A673 (cell line): Measurements from ENCODE around the gene CNOT2.

ENCODE experiments used
- CTCF ChIP-seq: fragments of 300-800, 200-600 bp; sonication (generic); conservative IDR thresholded peaks from 2 replicates; pipeline ENCODE4 v1.5.1; 2017; ENCODE audit warnings: low read depth, mild to moderate bottlenecking, antibody characterized with exemption, low read length, moderate library complexity, mixed read lengths
- EZH2 ChIP-seq: fragments of 200-600 bp; sonication (generic); IDR thresholded peaks from 2 replicates; pipeline ENCODE4 v1.6.1; 2017; ENCODE audit warnings: borderline replicate concordance, low read depth, mild to moderate bottlenecking, mixed read lengths, antibody characterized with exemption, low read length; ENCODE audit not compliant: poor library complexity, severe bottlenecking

DNA sequence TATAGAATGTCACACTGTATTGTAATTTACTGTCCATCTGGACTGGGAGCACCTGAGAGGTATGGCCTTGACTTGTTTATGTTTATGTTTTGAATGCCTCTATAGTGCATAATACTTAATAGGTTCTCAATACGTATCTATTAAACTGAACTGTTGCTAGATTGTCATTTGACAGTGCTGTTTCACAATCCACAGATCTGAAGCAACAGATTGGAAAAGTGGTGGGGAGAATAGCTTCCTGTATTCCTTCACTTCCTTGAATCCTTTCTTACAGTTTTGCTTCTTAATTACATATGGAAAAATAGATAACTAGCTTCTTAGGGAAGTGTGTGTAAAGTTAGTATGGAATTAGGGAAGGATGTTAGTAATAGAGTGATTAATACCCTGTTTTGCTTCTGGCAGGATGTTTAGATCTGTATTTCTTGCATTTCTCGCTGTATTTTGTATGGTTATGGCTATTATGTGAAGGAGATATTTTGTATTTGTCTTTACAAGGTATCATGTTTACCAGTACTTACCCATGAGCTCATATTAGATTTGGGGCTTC lies 4.5 kb downstream of the CNOT2 start:
- TF ChIP-seq EZH2 (no peak), CTCF (no peak)
